Gastrocnemius medialis (tissue), 4 donors: ENCODE results near the gene MSANTD2.

Experiments
- POLR2A ChIP-seq, 2 donors: fragments of 450-650 bp; IDR thresholded peaks; one replicate each; pipeline ENCODE4 v1.6.1; 2017; ENCODE audit warnings: antibody characterized with exemption in 2 of 2, mild to moderate bottlenecking in 2 of 2, moderate library complexity in 2 of 2
- TF ChIP-seq, protein P1 (sequence below), 5 experiments: fragments of 450-650 bp in 3 of 5; fragments of 200-600 bp in 2 of 5; sonication (generic) in 2 of 5; IDR thresholded peaks in 4 of 5; conservative IDR thresholded peaks in 1 of 5; 1 replicate in 4 of 5; 2 replicates in 1 of 5; pipeline ENCODE4 v1.5.1; 2016 to 2019; ENCODE audit warnings: antibody characterized with exemption in 5 of 5, mild to moderate bottlenecking in 3 of 5, moderate library complexity in 3 of 5

- TF ChIP-seq, protein P1, sequence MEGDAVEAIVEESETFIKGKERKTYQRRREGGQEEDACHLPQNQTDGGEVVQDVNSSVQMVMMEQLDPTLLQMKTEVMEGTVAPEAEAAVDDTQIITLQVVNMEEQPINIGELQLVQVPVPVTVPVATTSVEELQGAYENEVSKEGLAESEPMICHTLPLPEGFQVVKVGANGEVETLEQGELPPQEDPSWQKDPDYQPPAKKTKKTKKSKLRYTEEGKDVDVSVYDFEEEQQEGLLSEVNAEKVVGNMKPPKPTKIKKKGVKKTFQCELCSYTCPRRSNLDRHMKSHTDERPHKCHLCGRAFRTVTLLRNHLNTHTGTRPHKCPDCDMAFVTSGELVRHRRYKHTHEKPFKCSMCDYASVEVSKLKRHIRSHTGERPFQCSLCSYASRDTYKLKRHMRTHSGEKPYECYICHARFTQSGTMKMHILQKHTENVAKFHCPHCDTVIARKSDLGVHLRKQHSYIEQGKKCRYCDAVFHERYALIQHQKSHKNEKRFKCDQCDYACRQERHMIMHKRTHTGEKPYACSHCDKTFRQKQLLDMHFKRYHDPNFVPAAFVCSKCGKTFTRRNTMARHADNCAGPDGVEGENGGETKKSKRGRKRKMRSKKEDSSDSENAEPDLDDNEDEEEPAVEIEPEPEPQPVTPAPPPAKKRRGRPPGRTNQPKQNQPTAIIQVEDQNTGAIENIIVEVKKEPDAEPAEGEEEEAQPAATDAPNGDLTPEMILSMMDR (IDR thresholded peaks at IDR 0.05 in 4 of 5, conservative IDR thresholded peaks at IDR 0.05 in 1 of 5): no peak
- no peak for TF ChIP-seq POLR2A (IDR thresholded peaks at IDR 0.05)
Measured at GRCh38 chr11:124784051-124784450, 16.2 kb downstream of the MSANTD2 start.
